ENCODE results near the gene EPHA1.

EPHA1 gene

GRCh38 chr7:143391462-143392404 lies 16.9 kb downstream of the EPHA1 start:
- DNase-seq (ENCODE audit: insufficient read length, low spot score) (no peak), FAIRE-seq (no peak)
- no peak for TF ChIP-seq POLR2A (IDR thresholded peaks at IDR 0.05; ENCODE audit: low read depth, low read length)

GRCh38 chr7:143390773-143391317 lies 17.8 kb downstream of the EPHA1 start:
- DNase-seq (ENCODE audit: insufficient read length, low spot score) (no peak), FAIRE-seq (no peak)
- no peak for TF ChIP-seq POLR2A (IDR thresholded peaks at IDR 0.05; ENCODE audit: low read depth, low read length)

- no peak for DNase-seq (ENCODE audit: insufficient read length, low spot score)
- no peak for FAIRE-seq
- TF ChIP-seq POLR2A (IDR thresholded peaks at IDR 0.05; ENCODE audit: low read depth, low read length) = no peak
Observed at GRCh38 chr7:143390104-143390772, 18.4 kb downstream of the EPHA1 start.

GRCh38 chr7:143389316-143390103 lies 19.1 kb downstream of the EPHA1 start:
- no peak for FAIRE-seq
- no peak for TF ChIP-seq POLR2A (IDR thresholded peaks at IDR 0.05; ENCODE audit: low read depth, low read length)
- no peak for DNase-seq (ENCODE audit: insufficient read length, low spot score)

GRCh38 chr7:143388491-143389101 lies 20.1 kb downstream of the EPHA1 start:
- no peak for FAIRE-seq
- TF ChIP-seq POLR2A (IDR thresholded peaks at IDR 0.05; ENCODE audit: low read depth, low read length) = no peak

GRCh38 chr7:143388051-143388450 lies 20.6 kb downstream of the EPHA1 start:
- TF ChIP-seq POLR2A (IDR thresholded peaks at IDR 0.05; ENCODE audit: low read depth, low read length) = no peak
- no peak for FAIRE-seq
- DNase-seq (ENCODE audit: insufficient read length, low spot score) = no peak

More at GRCh38 chr7:143388491-143389101, 20.1 kb downstream of the EPHA1 start:
- no peak for DNase-seq (ENCODE audit: insufficient read length, low spot score)

- DNase-seq (ENCODE audit: insufficient read length, low spot score) (no peak), FAIRE-seq (no peak)
- no peak for TF ChIP-seq POLR2A (IDR thresholded peaks at IDR 0.05; ENCODE audit: low read depth, low read length)
Observed at GRCh38 chr7:143387156-143387975, 21.3 kb downstream of the EPHA1 start.

GRCh38 chr7:143385891-143386781 lies 22.5 kb downstream of the EPHA1 start:
- DNase-seq (ENCODE audit: insufficient read length, low spot score) (no peak), FAIRE-seq (no peak)
- no peak for TF ChIP-seq POLR2A (IDR thresholded peaks at IDR 0.05; ENCODE audit: low read depth, low read length)

GRCh38 chr7:143384661-143385631 lies 23.7 kb downstream of the EPHA1 start:
- no peak for TF ChIP-seq POLR2A (IDR thresholded peaks at IDR 0.05; ENCODE audit: low read depth, low read length)
- DNase-seq (ENCODE audit: insufficient read length, low spot score) (no peak), FAIRE-seq (no peak)

GRCh38 chr7:143384148-143384547 lies 24.5 kb downstream of the EPHA1 start:
- DNase-seq (ENCODE audit: insufficient read length, low spot score) (no peak), FAIRE-seq (no peak)
- TF ChIP-seq POLR2A (IDR thresholded peaks at IDR 0.05; ENCODE audit: low read depth, low read length) = no peak

GRCh38 chr7:143383642-143383957 lies 25.1 kb downstream of the EPHA1 start:
- no peak for TF ChIP-seq POLR2A (IDR thresholded peaks at IDR 0.05; ENCODE audit: low read depth, low read length)
- DNase-seq (ENCODE audit: insufficient read length, low spot score) = no peak
- FAIRE-seq = no peak

All from H54 (cell line).